WTC11 (cell line): ENCODE measurements around the gene RBCK1.
"Not testable (repeated sequence)": the region's sequence is repeated elsewhere in the genome, so short reads cannot be mapped to it uniquely, and the experiment has no call there.

ENCODE experiments used
- FOXK1 ChIP-seq: sonication (generic); formaldehyde crosslinking; IDR thresholded peaks from 2 replicates; pipeline ENCODE4 v1.8.0; 2022; ENCODE audit warnings: mild to moderate bottlenecking, moderate library complexity, missing genetic modification reagents
- HMGXB4 ChIP-seq: sonication (generic); formaldehyde crosslinking; IDR thresholded peaks from 2 replicates; pipeline ENCODE4 v1.8.1; 2023; ENCODE audit warnings: mild to moderate bottlenecking, moderate library complexity, missing genetic modification reagents
- KAT7 ChIP-seq: sonication (generic); formaldehyde crosslinking; IDR thresholded peaks from 2 replicates; pipeline ENCODE4 v1.8.1; 2023; ENCODE audit warnings: missing genetic modification reagents, mild to moderate bottlenecking, borderline replicate concordance
- NFE2L1 ChIP-seq: sonication (generic); formaldehyde crosslinking; IDR thresholded peaks from 2 replicates; pipeline ENCODE4 v1.8.1; 2023; ENCODE audit warnings: missing genetic modification reagents
- SMAD3 ChIP-seq: sonication (generic); formaldehyde crosslinking; IDR thresholded peaks from 2 replicates; pipeline ENCODE4 v1.8.0; 2022; ENCODE audit warnings: missing genetic modification reagents, mild to moderate bottlenecking, borderline replicate concordance
- TEAD1 ChIP-seq: sonication (generic); formaldehyde crosslinking; IDR thresholded peaks from 2 replicates; pipeline ENCODE4 v1.8.0; 2022; ENCODE audit warnings: mild to moderate bottlenecking, missing genetic modification reagents
- ZNF219 ChIP-seq: sonication (generic); formaldehyde crosslinking; IDR thresholded peaks from 2 replicates; pipeline ENCODE4 v1.8.0; 2023; ENCODE audit warnings: missing genetic modification reagents, mild to moderate bottlenecking, borderline replicate concordance
- TF ChIP-seq, protein P1 (sequence below): fragments of 200-600 bp; IDR thresholded peaks from 2 replicates; pipeline ENCODE4 v1.8.0; 2022; ENCODE audit warnings: antibody characterized with exemption
- TF ChIP-seq, protein P2 (sequence below): sonication (generic); formaldehyde crosslinking; conservative IDR thresholded peaks from 2 replicates; pipeline ENCODE4 v1.8.1; 2023; ENCODE audit warnings: mild to moderate bottlenecking, low read depth, missing genetic modification reagents, moderate library complexity

DNA sequence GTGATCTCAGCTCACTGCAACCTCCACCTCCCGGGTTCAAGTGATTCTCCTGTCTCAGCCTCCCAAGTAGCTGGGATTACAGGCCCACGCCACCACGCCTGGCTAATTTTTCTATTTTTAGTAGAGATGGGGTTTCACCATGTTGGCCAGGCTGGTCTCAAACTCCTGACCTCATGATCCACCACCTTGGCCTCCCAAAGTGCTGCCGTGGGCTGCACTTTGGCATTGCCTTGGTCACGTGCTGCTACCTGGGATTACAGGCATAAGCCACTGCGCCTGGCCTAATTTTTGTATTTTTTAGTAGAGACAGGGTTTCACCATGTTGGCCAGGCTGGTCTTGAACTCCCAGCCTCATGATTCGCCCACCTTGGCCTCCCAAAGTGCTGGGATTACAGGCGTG, 21.5 kb upstream of the RBCK1 start:
- TF ChIP-seq, protein P1, sequence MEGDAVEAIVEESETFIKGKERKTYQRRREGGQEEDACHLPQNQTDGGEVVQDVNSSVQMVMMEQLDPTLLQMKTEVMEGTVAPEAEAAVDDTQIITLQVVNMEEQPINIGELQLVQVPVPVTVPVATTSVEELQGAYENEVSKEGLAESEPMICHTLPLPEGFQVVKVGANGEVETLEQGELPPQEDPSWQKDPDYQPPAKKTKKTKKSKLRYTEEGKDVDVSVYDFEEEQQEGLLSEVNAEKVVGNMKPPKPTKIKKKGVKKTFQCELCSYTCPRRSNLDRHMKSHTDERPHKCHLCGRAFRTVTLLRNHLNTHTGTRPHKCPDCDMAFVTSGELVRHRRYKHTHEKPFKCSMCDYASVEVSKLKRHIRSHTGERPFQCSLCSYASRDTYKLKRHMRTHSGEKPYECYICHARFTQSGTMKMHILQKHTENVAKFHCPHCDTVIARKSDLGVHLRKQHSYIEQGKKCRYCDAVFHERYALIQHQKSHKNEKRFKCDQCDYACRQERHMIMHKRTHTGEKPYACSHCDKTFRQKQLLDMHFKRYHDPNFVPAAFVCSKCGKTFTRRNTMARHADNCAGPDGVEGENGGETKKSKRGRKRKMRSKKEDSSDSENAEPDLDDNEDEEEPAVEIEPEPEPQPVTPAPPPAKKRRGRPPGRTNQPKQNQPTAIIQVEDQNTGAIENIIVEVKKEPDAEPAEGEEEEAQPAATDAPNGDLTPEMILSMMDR = not testable (repeated sequence)
- not testable (repeated sequence) for TF ChIP-seq TEAD1; NFE2L1 (CRISPR knock-in tag); SMAD3 (CRISPR knock-in tag); KAT7 (CRISPR knock-in tag); FOXK1; HMGXB4 (CRISPR knock-in tag); ZNF219
- TF ChIP-seq, protein P2, sequence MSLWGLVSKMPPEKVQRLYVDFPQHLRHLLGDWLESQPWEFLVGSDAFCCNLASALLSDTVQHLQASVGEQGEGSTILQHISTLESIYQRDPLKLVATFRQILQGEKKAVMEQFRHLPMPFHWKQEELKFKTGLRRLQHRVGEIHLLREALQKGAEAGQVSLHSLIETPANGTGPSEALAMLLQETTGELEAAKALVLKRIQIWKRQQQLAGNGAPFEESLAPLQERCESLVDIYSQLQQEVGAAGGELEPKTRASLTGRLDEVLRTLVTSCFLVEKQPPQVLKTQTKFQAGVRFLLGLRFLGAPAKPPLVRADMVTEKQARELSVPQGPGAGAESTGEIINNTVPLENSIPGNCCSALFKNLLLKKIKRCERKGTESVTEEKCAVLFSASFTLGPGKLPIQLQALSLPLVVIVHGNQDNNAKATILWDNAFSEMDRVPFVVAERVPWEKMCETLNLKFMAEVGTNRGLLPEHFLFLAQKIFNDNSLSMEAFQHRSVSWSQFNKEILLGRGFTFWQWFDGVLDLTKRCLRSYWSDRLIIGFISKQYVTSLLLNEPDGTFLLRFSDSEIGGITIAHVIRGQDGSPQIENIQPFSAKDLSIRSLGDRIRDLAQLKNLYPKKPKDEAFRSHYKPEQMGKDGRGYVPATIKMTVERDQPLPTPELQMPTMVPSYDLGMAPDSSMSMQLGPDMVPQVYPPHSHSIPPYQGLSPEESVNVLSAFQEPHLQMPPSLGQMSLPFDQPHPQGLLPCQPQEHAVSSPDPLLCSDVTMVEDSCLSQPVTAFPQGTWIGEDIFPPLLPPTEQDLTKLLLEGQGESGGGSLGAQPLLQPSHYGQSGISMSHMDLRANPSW (CRISPR knock-in tag) = not testable (repeated sequence)
